Kidney (tissue), 14 donors: ENCODE measurements around the gene CREBL2. TPM values are rescaled to one million over a fixed set of nuclear protein-coding genes. Genes with fewer than 3 reads are reported as not detected.

Experiments
- DNase-seq, 5 donors: peaks; one replicate each; pipeline ENCODE4 v3.0.0-alpha.2; 2013 to 2020
- FAIRE-seq: peaks from 2 replicates; lab custom pipeline; 2012; peaks lifted over from hg19 to GRCh38; lab: Jason Lieb, UNC
- H3K27ac ChIP-seq, 2 donors: one replicate each; pipeline ENCODE4 v1.7.0; 2013; ENCODE audit warnings: low read depth in 2 of 2, low read length in 2 of 2, inconsistent platforms in 1 of 2
- H3K27me3 ChIP-seq: one replicate; pipeline ENCODE4 v1.7.1; 2013; ENCODE audit warnings: low read length, inconsistent platforms; ENCODE audit not compliant: control insufficient read depth, insufficient read depth
- H3K36me3 ChIP-seq, 3 donors: one replicate each; pipeline versions ENCODE4 v1.7.0 to v1.7.1; 2013; ENCODE audit warnings: low read length in 3 of 3, control low read depth in 1 of 3, inconsistent platforms in 1 of 3; ENCODE audit not compliant: insufficient read depth in 3 of 3, control insufficient read depth in 2 of 3
- H3K4me1 ChIP-seq, 3 donors: one replicate each; pipeline versions ENCODE4 v1.7.0 to v1.7.1; 2013; ENCODE audit warnings: low read length in 3 of 3, inconsistent platforms in 1 of 3, low read depth in 1 of 3; ENCODE audit not compliant: control insufficient read depth in 2 of 3, insufficient read depth in 2 of 3
- H3K4me3 ChIP-seq, 3 donors: one replicate each; pipeline versions ENCODE4 v1.7.0 to v1.8.1; 2013; ENCODE audit warnings: low read length in 3 of 3, control low read depth in 1 of 3, inconsistent platforms in 1 of 3
- H3K9ac ChIP-seq, 3 donors: one replicate each; pipeline versions ENCODE4 v1.7.0 to v1.7.1; 2013; ENCODE audit warnings: low read length in 3 of 3, control low read depth in 1 of 3, inconsistent platforms in 1 of 3
- H3K9me3 ChIP-seq, 3 donors: one replicate each; pipeline versions ENCODE4 v1.7.0 to v1.7.1; 2013; ENCODE audit warnings: low read length in 3 of 3, control low read depth in 1 of 3, inconsistent platforms in 1 of 3; ENCODE audit not compliant: control insufficient read depth in 2 of 3, insufficient read depth in 1 of 3
- CTCF ChIP-seq: IDR thresholded peaks from 3 replicates; pipeline ENCODE4 v1.5.1; 2012; ENCODE audit warnings: mild to moderate bottlenecking, moderate library complexity, borderline replicate concordance; ENCODE audit not compliant: insufficient read depth; ENCODE audit errors: extremely low read depth
- intact Hi-C: fragments of 100-400 bp; cut with DNase I; formaldehyde crosslinking; loops from one replicate; pipeline ENCODE4 v1.11.1; 2022
- polyA plus RNA-seq: library from polyadenylated mRNA; stranded (reverse); fragments of 350-450 nt; fragmentation: Illumina TruSeq; extraction: RNeasy Lipid Tissue Mini Kit (QIAGEN cat#74804); gene quantifications from one replicate; pipeline ENCODE4 v1.2.3, GENCODE V29; 2014; ENCODE audit warnings: low read depth, low replicate concordance; ENCODE audit not compliant: insufficient read depth
- total RNA-seq: library from RNA; stranded (reverse); fragmentation: NEBNext Ultra II Directional; extraction: Animal tissue kit (Norgen Biotek cat#: 25700); gene quantifications from one replicate; pipeline ENCODE4 v1.2.1, GENCODE V29; 2021
- donor health status: control.
- donor health status: control.
- donor health status: control.
- donor health status: control.
- donor health status: control.
- donor health status: DM: yes; HTN: yes; CAD: no.
- donor health status: Normal renal cell carcinoma (clear cell type).

The CREBL2 gene
- total and polyA plus RNA-seq, 2 donors from 2014 or later = 35.8 to 38.6 TPM

- Histone ChIP-seq H3K27ac (no peak overlapping the region), H3K4me1 (no peaks in the 10 kb centered on the region), H3K27me3 (no peaks in the 10 kb centered on the region), H3K9ac (no peak overlapping the region), H3K4me3 (no peak overlapping the region), H3K9me3 (no peaks in the 10 kb centered on the region), H3K36me3 (no peaks in the 10 kb centered on the region)
- DNase-seq = no peak
- intact Hi-C loops = no loop called here
- TF ChIP-seq CTCF = no peak
- no peak for FAIRE-seq
These were observed 48.5 kb downstream of the CREBL2 start for GRCh38 chr12:12660201-12660600.

GRCh38 chr12:12661086-12661856, 49.6 kb downstream of the CREBL2 start:
- Histone ChIP-seq H3K27me3 (no peaks in the 10 kb centered on the region), H3K36me3 (no peaks in the 10 kb centered on the region), H3K4me1 (no peaks in the 10 kb centered on the region), H3K27ac (no peak overlapping the region), H3K9me3 (no peaks in the 10 kb centered on the region), H3K9ac (no peak overlapping the region), H3K4me3 (no peak overlapping the region)
- FAIRE-seq (no peak), DNase-seq (no peak)
- no peak for TF ChIP-seq CTCF
- intact Hi-C loops = no loop called here

GRCh38 chr12:12663644-12664294, 52.1 kb downstream of the CREBL2 start:
- FAIRE-seq (no peak), DNase-seq (no peak)
- Histone ChIP-seq H3K9me3 (no peaks in the 10 kb centered on the region), H3K9ac (no peak overlapping the region), H3K27ac (no peak overlapping the region), H3K4me3 (no peak overlapping the region), H3K36me3 (no peaks in the 10 kb centered on the region), H3K27me3 (no peaks in the 10 kb centered on the region), H3K4me1 (no peaks in the 10 kb centered on the region)
- no peak for TF ChIP-seq CTCF
- intact Hi-C loops = no loop called here
